ENCODE results near the gene LPCAT2. TPM values are rescaled to one million over a fixed set of nuclear protein-coding genes. Genes with fewer than 3 reads are reported as not detected.

Gene LPCAT2
- total and polyA plus RNA-seq, 2 experiments from 2014 or later, result 6.4 to 9.5 TPM

- no peaks in the 10 kb centered on the region for H4K20me1 ChIP-seq (ENCODE audit: insufficient read depth, poor library complexity, severe bottlenecking)
- no peaks in the 10 kb centered on the region for H3K36me3 ChIP-seq (replicated peaks; ENCODE audit: insufficient read depth, low read depth)
- no peaks in the 10 kb centered on the region for H3K27me3 ChIP-seq
- no peak overlapping the region for H3K4me3 ChIP-seq
- TF ChIP-seq EZH2 (IDR thresholded peaks at IDR 0.05; ENCODE audit: borderline replicate concordance) (no peak), EZH2phosphoT487 (IDR thresholded peaks at IDR 0.05; ENCODE audit: low read depth, severe bottlenecking, unreplicated experiment) (no peak)
- TF ChIP-seq, protein P1, sequence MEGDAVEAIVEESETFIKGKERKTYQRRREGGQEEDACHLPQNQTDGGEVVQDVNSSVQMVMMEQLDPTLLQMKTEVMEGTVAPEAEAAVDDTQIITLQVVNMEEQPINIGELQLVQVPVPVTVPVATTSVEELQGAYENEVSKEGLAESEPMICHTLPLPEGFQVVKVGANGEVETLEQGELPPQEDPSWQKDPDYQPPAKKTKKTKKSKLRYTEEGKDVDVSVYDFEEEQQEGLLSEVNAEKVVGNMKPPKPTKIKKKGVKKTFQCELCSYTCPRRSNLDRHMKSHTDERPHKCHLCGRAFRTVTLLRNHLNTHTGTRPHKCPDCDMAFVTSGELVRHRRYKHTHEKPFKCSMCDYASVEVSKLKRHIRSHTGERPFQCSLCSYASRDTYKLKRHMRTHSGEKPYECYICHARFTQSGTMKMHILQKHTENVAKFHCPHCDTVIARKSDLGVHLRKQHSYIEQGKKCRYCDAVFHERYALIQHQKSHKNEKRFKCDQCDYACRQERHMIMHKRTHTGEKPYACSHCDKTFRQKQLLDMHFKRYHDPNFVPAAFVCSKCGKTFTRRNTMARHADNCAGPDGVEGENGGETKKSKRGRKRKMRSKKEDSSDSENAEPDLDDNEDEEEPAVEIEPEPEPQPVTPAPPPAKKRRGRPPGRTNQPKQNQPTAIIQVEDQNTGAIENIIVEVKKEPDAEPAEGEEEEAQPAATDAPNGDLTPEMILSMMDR (IDR thresholded peaks at IDR 0.05; ENCODE audit: poor library complexity), result no peak
- H3K9me3 ChIP-seq (ENCODE audit: low read depth), result no peaks in the 10 kb centered on the region
- 74% methylated on average over 5 of the region's 5 CpGs for WGBS (ENCODE audit: low lambda C conversion rate, missing lambda C conversion rate)
- H2AFZ ChIP-seq, result no peak overlapping the region
- H3K79me2 ChIP-seq, result no peaks in the 10 kb centered on the region
- no peak for DNase-seq (ENCODE audit: low spot score)
- H3K27ac ChIP-seq, result no peak overlapping the region
- H3K4me2 ChIP-seq, result no peak overlapping the region
- H3K9me2 ChIP-seq (replicated peaks; ENCODE audit: insufficient read depth), result no peaks in the 10 kb centered on the region
- H3K4me1 ChIP-seq (ENCODE audit: insufficient read depth), result no peaks in the 10 kb centered on the region
These were observed 30.2 kb downstream of the LPCAT2 start for GRCh38 chr16:55539049-55539448.

DNA sequence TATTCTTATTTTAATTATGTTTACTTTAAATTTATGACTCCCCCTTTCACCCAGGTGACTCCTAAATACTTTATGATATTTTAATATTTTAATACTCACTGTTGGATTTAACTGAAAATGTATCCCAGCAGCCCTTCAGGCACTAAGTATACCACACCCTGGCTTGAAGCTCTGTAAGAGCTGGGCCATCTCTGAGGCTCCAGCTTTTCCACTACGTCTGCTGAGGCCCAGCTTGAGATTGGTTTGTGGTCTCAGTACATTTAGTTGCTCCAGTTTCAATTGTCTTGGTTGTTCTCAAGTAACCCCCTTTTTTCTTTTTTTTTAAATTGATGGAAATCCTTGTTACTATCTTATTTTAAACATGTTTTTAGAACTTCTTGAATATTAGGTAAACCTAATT, 30.6 kb downstream of the LPCAT2 start:
- no peaks in the 10 kb centered on the region for H3K36me3 ChIP-seq (replicated peaks; ENCODE audit: insufficient read depth, low read depth)
- H3K4me1 ChIP-seq (ENCODE audit: insufficient read depth), result no peaks in the 10 kb centered on the region
- no peaks in the 10 kb centered on the region for H3K27me3 ChIP-seq
- no peak for TF ChIP-seq EZH2 (IDR thresholded peaks at IDR 0.05; ENCODE audit: borderline replicate concordance)
- TF ChIP-seq, protein P1 (IDR thresholded peaks at IDR 0.05; ENCODE audit: poor library complexity), result no peak
- TF ChIP-seq EZH2phosphoT487 (IDR thresholded peaks at IDR 0.05; ENCODE audit: low read depth, severe bottlenecking, unreplicated experiment), result no peak
- no peak for DNase-seq (ENCODE audit: low spot score)
- H3K9me3 ChIP-seq (ENCODE audit: low read depth), result no peaks in the 10 kb centered on the region
- no peak overlapping the region for H3K4me2 ChIP-seq
- H3K79me2 ChIP-seq, result no peaks in the 10 kb centered on the region
- H3K27ac ChIP-seq, result no peak overlapping the region
- no peak overlapping the region for H2AFZ ChIP-seq
- H3K4me3 ChIP-seq, result no peak overlapping the region
- WGBS (ENCODE audit: low lambda C conversion rate, missing lambda C conversion rate), result 83% methylated on average over 1 of the region's 1 CpG
- H3K9me2 ChIP-seq (replicated peaks; ENCODE audit: insufficient read depth), result no peaks in the 10 kb centered on the region
- no peaks in the 10 kb centered on the region for H4K20me1 ChIP-seq (ENCODE audit: insufficient read depth, poor library complexity, severe bottlenecking)

GRCh38 chr16:55540221-55540620, 31.3 kb downstream of the LPCAT2 start:
- Histone ChIP-seq H3K27ac (no peak overlapping the region), H2AFZ (no peak overlapping the region), H3K4me2 (no peak overlapping the region), H3K27me3 (no peaks in the 10 kb centered on the region), H4K20me1 (ENCODE audit: insufficient read depth, poor library complexity, severe bottlenecking) (no peaks in the 10 kb centered on the region), H3K79me2 (no peaks in the 10 kb centered on the region), H3K4me1 (ENCODE audit: insufficient read depth) (no peaks in the 10 kb centered on the region), H3K36me3 (replicated peaks; ENCODE audit: insufficient read depth, low read depth) (no peaks in the 10 kb centered on the region), H3K9me3 (ENCODE audit: low read depth) (no peaks in the 10 kb centered on the region), H3K4me3 (no peak overlapping the region), H3K9me2 (replicated peaks; ENCODE audit: insufficient read depth) (no peaks in the 10 kb centered on the region)
- no peak for DNase-seq (ENCODE audit: low spot score)
- TF ChIP-seq EZH2phosphoT487 (IDR thresholded peaks at IDR 0.05; ENCODE audit: low read depth, severe bottlenecking, unreplicated experiment), result no peak
- TF ChIP-seq EZH2 (IDR thresholded peaks at IDR 0.05; ENCODE audit: borderline replicate concordance), result no peak
- TF ChIP-seq, protein P1 (IDR thresholded peaks at IDR 0.05; ENCODE audit: poor library complexity), result no peak
- 90% methylated on average over 1 of the region's 1 CpG for WGBS (ENCODE audit: low lambda C conversion rate, missing lambda C conversion rate)
